Measurements from ENCODE around the gene TSPOAP1.

The TSPOAP1 gene

GRCh38 chr17:58276423-58276822, 52.2 kb downstream of the TSPOAP1 start:
- no peak for DNase-seq

- no peak for DNase-seq
These were observed 53.2 kb downstream of the TSPOAP1 start for GRCh38 chr17:58275417-58275816.

- no peak for DNase-seq
These were observed 55.0 kb downstream of the TSPOAP1 start for GRCh38 chr17:58273453-58274104.

GRCh38 chr17:58272367-58273280, 56.0 kb downstream of the TSPOAP1 start:
- DNase-seq = no peak

GRCh38 chr17:58271216-58271931, 57.2 kb downstream of the TSPOAP1 start:
- no peak for DNase-seq

- no peak for DNase-seq
These were observed 57.9 kb downstream of the TSPOAP1 start for GRCh38 chr17:58270476-58271215.

- no peak for DNase-seq
These were observed 58.9 kb downstream of the TSPOAP1 start for GRCh38 chr17:58269557-58270291.

GRCh38 chr17:58268774-58269556, 59.6 kb downstream of the TSPOAP1 start:
- no peak for DNase-seq

GRCh38 chr17:58268326-58268725, 60.3 kb downstream of the TSPOAP1 start:
- DNase-seq = no peak

GRCh38 chr17:58267347-58268324, 61.0 kb downstream of the TSPOAP1 start:
- DNase-seq = no peak

GRCh38 chr17:58265902-58266875, 62.4 kb downstream of the TSPOAP1 start:
- no peak for DNase-seq

- no peak for DNase-seq
These were observed 63.3 kb downstream of the TSPOAP1 start for GRCh38 chr17:58265271-58265670.

GRCh38 chr17:58264407-58265103, 64.0 kb downstream of the TSPOAP1 start:
- no peak for DNase-seq

- no peak for DNase-seq
These were observed 64.8 kb downstream of the TSPOAP1 start for GRCh38 chr17:58263773-58264172.

- DNase-seq = no peak
These were observed 66.4 kb downstream of the TSPOAP1 start for GRCh38 chr17:58262149-58262548.

- DNase-seq = no peak
These were observed 73.8 kb downstream of the TSPOAP1 start for GRCh38 chr17:58254803-58255202.

- DNase-seq = no peak
These were observed 75.5 kb downstream of the TSPOAP1 start for GRCh38 chr17:58253082-58253481.

GRCh38 chr17:58252141-58252540, 76.5 kb downstream of the TSPOAP1 start:
- DNase-seq = no peak

Data from stimulated activated CD4-positive, alpha-beta T cell treated with anti-CD3 and anti-CD28 coated beads, Interleukin-4, amount 100 ng/mL, for 24 hours (primary cell).